BLaER1 treated with 17β-estradiol and CSF1 and Interleukin-3, amounts not matched to agents 10 nM and 100 nM (cell line): ENCODE data around the gene TICAM2.
"Not testable (repeated sequence)": the region's sequence is repeated elsewhere in the genome, so short reads cannot be mapped to it uniquely, and the experiment has no call there.

ENCODE experiments used
- H3K27ac ChIP-seq, 11 experiments: shearing (Covaris generic); formaldehyde crosslinking; 2 replicates each; pipeline ENCODE4 v1.8.1; 2022
- H3K27me3 ChIP-seq, 11 experiments: shearing (Covaris generic); formaldehyde crosslinking; 2 replicates each; pipeline ENCODE4 v1.8.1; 2022
- H3K36me3 ChIP-seq, 11 experiments: shearing (Covaris generic); formaldehyde crosslinking; 2 replicates each; pipeline ENCODE4 v1.8.1; 2022
- H3K4me1 ChIP-seq, 10 experiments: shearing (Covaris generic); formaldehyde crosslinking; 2 replicates each; pipeline ENCODE4 v1.8.1; 2022
- H3K4me2 ChIP-seq, 11 experiments: shearing (Covaris generic); formaldehyde crosslinking; 2 replicates each; pipeline ENCODE4 v1.8.1; 2022
- H3K4me3 ChIP-seq, 10 experiments: shearing (Covaris generic); formaldehyde crosslinking; 2 replicates each; pipeline ENCODE4 v1.8.1; 2022
- H3K9ac ChIP-seq, 11 experiments: shearing (Covaris generic); formaldehyde crosslinking; 2 replicates each; pipeline ENCODE4 v1.8.1; 2022
- H3K9me3 ChIP-seq, 11 experiments: shearing (Covaris generic); formaldehyde crosslinking; replicated peaks in 1 of 11; 2 replicates each; pipeline ENCODE4 v1.8.1; 2022
- H4K20me1 ChIP-seq, 11 experiments: shearing (Covaris generic); formaldehyde crosslinking; 2 replicates each; pipeline ENCODE4 v1.8.1; 2022
- Cebpa-rat ChIP-seq, 11 experiments: shearing (Covaris generic); IDR thresholded peaks; 2 replicates each; pipeline ENCODE4 v1.8.1; 2022

Gene TICAM2

GRCh38 chr5:115601701-115602590 lies at the start of gene TICAM2:
TICAM2 (minus strand) TSS chr5:115602479; CDS start chr5:115581256, 21,223 bp downstream.
- Histone ChIP-seq H3K27ac (peak within 1 kb of the TSS; percentile 72 to 95 (median 83)), H3K36me3 (peaks cover 0 to 27% (median 13%) of the 10 kb centered on the region in 11 experiments; a peak in 14 of 22 replicates), H4K20me1 (peaks cover 0 to 46% (median 12%) of the 10 kb centered on the region in 11 experiments; a peak in 12 of 22 replicates), H3K4me1 (peaks cover 17 to 68% (median 34%) of the 10 kb centered on the region in 10 experiments), H3K27me3 (no peaks in the 10 kb centered on the region), H3K9ac (peak within 1 kb of the TSS; percentile 78 to 96 (median 83)), H3K9me3 (no peaks in the 10 kb centered on the region), H3K4me3 (peak within 1 kb of the TSS; percentile 63 to 90 (median 69)), H3K4me2 (peak within 1 kb of the TSS; percentile 85 to 98 (median 94))
- TF ChIP-seq Cebpa-rat (IDR thresholded peaks at IDR 0.05) = no peak

- 0 out of 22 replicates have a peak, but pooled peaks cover 0 to 4% (median 0%) of the 10 kb centered on the region in 11 experiments for H3K9me3 ChIP-seq
- no peak overlapping the region for H3K4me2 ChIP-seq
- no peaks in the 10 kb centered on the region for H3K36me3 ChIP-seq
- no peaks in the 10 kb centered on the region for H3K27me3 ChIP-seq
- H3K4me3 ChIP-seq = no peak overlapping the region
- no peak overlapping the region for H3K9ac ChIP-seq
- H3K4me1 ChIP-seq = no peaks in the 10 kb centered on the region
- no peak overlapping the region for H3K27ac ChIP-seq
- no peaks in the 10 kb centered on the region for H4K20me1 ChIP-seq
- no peak for TF ChIP-seq Cebpa-rat (IDR thresholded peaks at IDR 0.05)
Observed at GRCh38 chr5:115649541-115649940, 47.3 kb upstream of the TICAM2 start.

- Histone ChIP-seq H3K4me1 (no peaks in the 10 kb centered on the region), H3K4me3 (no peak overlapping the region), H3K4me2 (no peak overlapping the region), H3K9ac (no peak overlapping the region), H3K27me3 (no peaks in the 10 kb centered on the region), H3K36me3 (no peaks in the 10 kb centered on the region), H3K27ac (no peak overlapping the region), H4K20me1 (no peaks in the 10 kb centered on the region), H3K9me3 (0 out of 22 replicates have a peak, but pooled peaks cover 0 to 4% (median 0%) of the 10 kb centered on the region in 11 experiments)
- no peak for TF ChIP-seq Cebpa-rat (IDR thresholded peaks at IDR 0.05)
Observed at GRCh38 chr5:115648056-115648455, 45.8 kb upstream of the TICAM2 start.

- not testable (repeated sequence) for H3K4me1 ChIP-seq, H3K4me3 ChIP-seq, H3K27me3 ChIP-seq, H3K9me3 ChIP-seq, H3K9ac ChIP-seq, H4K20me1 ChIP-seq, H3K27ac ChIP-seq, H3K4me2 ChIP-seq, H3K36me3 ChIP-seq
Observed at GRCh38 chr5:115645386-115645785, 43.1 kb upstream of the TICAM2 start.

GRCh38 chr5:115644046-115644445 lies 41.8 kb upstream of the TICAM2 start:
- H3K9ac ChIP-seq = no peak overlapping the region
- no peak overlapping the region for H3K4me2 ChIP-seq
- H3K4me3 ChIP-seq = no peak overlapping the region
- 0 out of 20 replicates have a peak, but pooled peaks cover 0 to 4% (median 0%) of the 10 kb centered on the region in 10 experiments for H3K4me1 ChIP-seq
- no peak for TF ChIP-seq Cebpa-rat (IDR thresholded peaks at IDR 0.05)
- no peak overlapping the region for H3K27ac ChIP-seq
- no peaks in the 10 kb centered on the region for H4K20me1 ChIP-seq
- H3K27me3 ChIP-seq = no peaks in the 10 kb centered on the region
- H3K9me3 ChIP-seq = 0 out of 22 replicates have a peak, but pooled peaks cover 0 to 4% (median 0%) of the 10 kb centered on the region in 11 experiments
- H3K36me3 ChIP-seq = no peaks in the 10 kb centered on the region

GRCh38 chr5:115641948-115642347 lies 39.7 kb upstream of the TICAM2 start:
- Histone ChIP-seq H3K9me3 (0 out of 22 replicates have a peak, but pooled peaks cover 0 to 4% (median 0%) of the 10 kb centered on the region in 11 experiments), H3K4me3 (no peak overlapping the region), H3K36me3 (no peaks in the 10 kb centered on the region), H3K27ac (no peak overlapping the region), H3K4me2 (no peak overlapping the region), H3K27me3 (no peaks in the 10 kb centered on the region), H3K9ac (no peak overlapping the region), H4K20me1 (no peaks in the 10 kb centered on the region), H3K4me1 (0 out of 20 replicates have a peak, but pooled peaks cover 0 to 4% (median 0%) of the 10 kb centered on the region in 10 experiments)
- no peak for TF ChIP-seq Cebpa-rat (IDR thresholded peaks at IDR 0.05)

GRCh38 chr5:115640274-115640673 lies 38.0 kb upstream of the TICAM2 start:
- no peak overlapping the region for H3K27ac ChIP-seq

GRCh38 chr5:115639377-115639776 lies 37.1 kb upstream of the TICAM2 start:
- no peak overlapping the region for H3K4me3 ChIP-seq
- H3K27ac ChIP-seq = no peak overlapping the region
- H3K36me3 ChIP-seq = no peaks in the 10 kb centered on the region
- no peaks in the 10 kb centered on the region for H4K20me1 ChIP-seq
- H3K9me3 ChIP-seq = no peaks in the 10 kb centered on the region
- no peak overlapping the region for H3K4me2 ChIP-seq
- no peak overlapping the region for H3K9ac ChIP-seq
- H3K4me1 ChIP-seq = peaks cover under 1 to 7% (median 2%) of the 10 kb centered on the region in 10 experiments; a peak in 18 of 20 replicates
- no peak for TF ChIP-seq Cebpa-rat (IDR thresholded peaks at IDR 0.05)
- H3K27me3 ChIP-seq = no peaks in the 10 kb centered on the region

More at GRCh38 chr5:115640274-115640673, 38.0 kb upstream of the TICAM2 start:
- H3K4me3 ChIP-seq = no peak overlapping the region
- no peaks in the 10 kb centered on the region for H3K27me3 ChIP-seq
- H3K4me1 ChIP-seq = peaks cover 0 to 5% (median 0%) of the 10 kb centered on the region in 10 experiments; a peak in 1 of 20 replicates
- H3K36me3 ChIP-seq = no peaks in the 10 kb centered on the region
- no peak for TF ChIP-seq Cebpa-rat (IDR thresholded peaks at IDR 0.05)
- no peaks in the 10 kb centered on the region for H4K20me1 ChIP-seq
- no peak overlapping the region for H3K9ac ChIP-seq
- no peak overlapping the region for H3K4me2 ChIP-seq
- H3K9me3 ChIP-seq = 0 out of 22 replicates have a peak, but pooled peaks cover 0 to 1% (median 0%) of the 10 kb centered on the region in 11 experiments

- Histone ChIP-seq H3K4me3 (no peak overlapping the region), H3K4me1 (peaks cover 5 to 20% (median 9%) of the 10 kb centered on the region in 10 experiments; a peak in 18 of 20 replicates), H3K9ac (no peak overlapping the region), H3K27ac (no peak overlapping the region), H3K4me2 (no peak overlapping the region), H3K36me3 (no peaks in the 10 kb centered on the region), H3K9me3 (no peaks in the 10 kb centered on the region), H3K27me3 (no peaks in the 10 kb centered on the region), H4K20me1 (no peaks in the 10 kb centered on the region)
- no peak for TF ChIP-seq Cebpa-rat (IDR thresholded peaks at IDR 0.05)
Observed at GRCh38 chr5:115637507-115637906, 35.2 kb upstream of the TICAM2 start.
